ENCODE data around the gene PRDX2.

The PRDX2 gene

GRCh38 chr19:12842511-12842910 lies 40.9 kb upstream of the PRDX2 start:
- TF ChIP-seq CTCF (IDR thresholded peaks at IDR 0.05; ENCODE audit: insufficient read depth, low read length, poor library complexity, severe bottlenecking): no peak

GRCh38 chr19:12841094-12841493 lies 39.5 kb upstream of the PRDX2 start:
- DNase-seq (ENCODE audit: extremely low read depth, insufficient read length): peak; percentile 68
- no peak overlapping the region for H3K4me3 ChIP-seq (replicated peaks; ENCODE audit: low read depth, low read length)
- TF ChIP-seq CTCF (IDR thresholded peaks at IDR 0.05; ENCODE audit: insufficient read depth, low read length, poor library complexity, severe bottlenecking): no peak
- no peaks in the 10 kb centered on the region for H3K36me3 ChIP-seq (ENCODE audit: control insufficient read depth, insufficient read depth, low read length)
- no peaks in the 10 kb centered on the region; the same call in none of the 2 replicates for H3K27me3 ChIP-seq (replicated peaks; ENCODE audit: control insufficient read depth, insufficient read depth, low read length)

More at GRCh38 chr19:12842511-12842910, 40.9 kb upstream of the PRDX2 start:
- Histone ChIP-seq H3K27me3 (replicated peaks; ENCODE audit: control insufficient read depth, insufficient read depth, low read length) (no peaks in the 10 kb centered on the region; the same call in none of the 2 replicates), H3K4me3 (replicated peaks; ENCODE audit: low read depth, low read length) (no peak overlapping the region), H3K36me3 (ENCODE audit: control insufficient read depth, insufficient read depth, low read length) (no peaks in the 10 kb centered on the region)
- no peak for DNase-seq (ENCODE audit: extremely low read depth, insufficient read length)

GRCh38 chr19:12840091-12841079 lies 38.8 kb upstream of the PRDX2 start:
- Histone ChIP-seq H3K36me3 (ENCODE audit: control insufficient read depth, insufficient read depth, low read length) (no peaks in the 10 kb centered on the region), H3K4me3 (replicated peaks; ENCODE audit: low read depth, low read length) (no peak overlapping the region), H3K27me3 (replicated peaks; ENCODE audit: control insufficient read depth, insufficient read depth, low read length) (peaks cover under 1% of the 10 kb centered on the region)
- no peak for TF ChIP-seq CTCF (IDR thresholded peaks at IDR 0.05; ENCODE audit: insufficient read depth, low read length, poor library complexity, severe bottlenecking)
- peak; percentile 77 for DNase-seq (ENCODE audit: extremely low read depth, insufficient read length)

GRCh38 chr19:12838886-12839756 lies 37.5 kb upstream of the PRDX2 start:
- H3K27me3 ChIP-seq (replicated peaks; ENCODE audit: control insufficient read depth, insufficient read depth, low read length): peaks cover 2% of the 10 kb centered on the region
- peak overlapping the region; percentile 48 for H3K4me3 ChIP-seq (replicated peaks; ENCODE audit: low read depth, low read length)
- no peaks in the 10 kb centered on the region for H3K36me3 ChIP-seq (ENCODE audit: control insufficient read depth, insufficient read depth, low read length)
- no peak for TF ChIP-seq CTCF (IDR thresholded peaks at IDR 0.05; ENCODE audit: insufficient read depth, low read length, poor library complexity, severe bottlenecking)
- DNase-seq (ENCODE audit: extremely low read depth, insufficient read length): no peak

- peak within 1 kb of the TSS; percentile 48 for H3K4me3 ChIP-seq (replicated peaks; ENCODE audit: low read depth, low read length)
- no peak for TF ChIP-seq CTCF (IDR thresholded peaks at IDR 0.05; ENCODE audit: insufficient read depth, low read length, poor library complexity, severe bottlenecking)
- DNase-seq (ENCODE audit: extremely low read depth, insufficient read length): peak; percentile 66
- H3K36me3 ChIP-seq (ENCODE audit: control insufficient read depth, insufficient read depth, low read length): no peaks in the 10 kb centered on the region
- peaks cover 2% of the 10 kb centered on the region for H3K27me3 ChIP-seq (replicated peaks; ENCODE audit: control insufficient read depth, insufficient read depth, low read length)
Measured at GRCh38 chr19:12838182-12838885, 36.7 kb upstream of the PRDX2 start, which contains the start of gene MAST1. TSS of gene MAST1 (plus strand) at chr19:12838515. CDS start at chr19:12838573, 58 bp downstream.

Measured in GM06990 (cell line).